Ovary (tissue), 3 donors: Measurements from ENCODE around the gene FLRT2.

Experiments used
- CTCF ChIP-seq, 3 donors: fragments of 450-650 bp in 2 of 3; fragments of 200-600 bp in 1 of 3; IDR thresholded peaks; one replicate each; pipeline versions ENCODE4 v1.5.1 to v1.8.0; 2016 to 2022; ENCODE audit warnings: antibody characterized with exemption in 3 of 3, mild to moderate bottlenecking in 1 of 3
- EP300 ChIP-seq: sonication (generic); formaldehyde crosslinking; IDR thresholded peaks from one replicate; pipeline ENCODE4 v1.6.1; 2017; ENCODE audit warnings: antibody characterized with exemption
- POLR2A ChIP-seq: fragments of 450-650 bp; IDR thresholded peaks from one replicate; pipeline ENCODE4 v1.6.1; 2017; ENCODE audit warnings: antibody characterized with exemption, mild to moderate bottlenecking, moderate library complexity
- donor health status: DM: no; HTN: no; CAD: no.

DNA sequence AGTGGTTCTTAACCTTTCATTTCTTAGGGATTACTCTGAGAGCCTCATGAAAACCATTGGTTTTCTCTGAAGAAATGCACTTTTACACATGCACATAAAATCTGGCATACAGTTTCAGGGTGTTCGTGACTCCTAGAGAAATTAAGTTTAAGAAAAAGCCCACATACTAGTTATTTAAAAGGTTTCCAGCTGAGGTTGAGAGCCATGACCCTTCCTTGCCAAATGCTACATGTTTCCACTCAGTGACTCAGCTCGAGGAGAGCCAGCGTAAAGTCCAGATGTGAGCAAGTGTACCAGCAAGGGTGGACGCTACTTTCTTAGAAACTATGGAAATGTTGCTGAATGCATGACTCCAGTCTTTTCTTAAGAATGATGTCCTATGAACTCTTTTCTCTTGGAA is 42.7 kb upstream of the FLRT2 start:
- no peak for TF ChIP-seq CTCF (IDR thresholded peaks at IDR 0.05)
- TF ChIP-seq POLR2A: no peak
- TF ChIP-seq EP300: no peak
